ENCODE data around the gene PLEKHM3. TPM values are rescaled to one million over a fixed set of nuclear protein-coding genes. Genes with fewer than 3 reads are reported as not detected.
A peak's percentile ranks its signal among the peaks of the same experiment; 100 is the strongest.
"Not testable (repeated sequence)": the region's sequence is repeated elsewhere in the genome, so short reads cannot be mapped to it uniquely, and the experiment has no call there.

The PLEKHM3 gene
- total RNA-seq, 2 donors from 2014 or later = 20.5 to 21.8 TPM

DNA sequence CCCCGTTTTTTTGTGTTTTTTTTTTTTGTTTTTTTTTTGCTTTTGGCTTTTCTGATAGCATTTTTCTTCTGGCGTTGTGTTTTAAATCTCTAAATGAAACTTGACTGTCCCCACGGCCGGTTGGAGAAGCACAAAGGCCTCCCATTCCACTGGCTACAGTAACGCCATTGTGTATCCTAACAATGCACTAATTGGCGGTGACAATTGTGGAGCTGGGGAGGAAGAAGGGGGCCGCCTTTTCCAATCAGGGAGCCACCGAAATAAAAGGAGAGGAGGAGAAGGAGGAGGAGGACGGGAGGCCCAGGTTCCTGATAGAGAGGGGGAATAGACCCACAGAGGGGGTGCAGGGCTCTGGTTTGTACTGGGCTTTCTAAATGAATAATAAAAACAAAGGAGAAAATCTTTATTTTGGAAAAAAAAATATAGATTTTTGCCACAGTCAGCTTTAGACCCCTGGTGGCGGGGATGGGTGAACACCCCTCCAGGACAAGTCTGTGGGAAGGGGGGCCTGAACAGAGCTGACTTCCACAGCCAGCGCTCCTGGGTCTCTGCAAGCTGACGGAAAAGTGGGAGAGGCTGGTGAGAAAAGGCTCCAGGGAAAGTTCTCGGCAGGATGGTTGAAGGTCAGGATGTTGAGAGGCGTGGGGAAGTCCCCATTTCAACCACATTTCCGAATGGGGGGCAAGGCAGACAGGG is 212.0 kb downstream of the PLEKHM3 start:
- no peaks in the 10 kb centered on the region for H3K9me3 ChIP-seq
- ATAC-seq (ENCODE audit: insufficient number of reproducible peaks, low FRiP score, low read depth) (no peak), DNase-seq (ENCODE audit: low spot score) (no peak)
- H3K27ac ChIP-seq = no peak overlapping the region
- no peaks in the 10 kb centered on the region for H3K36me3 ChIP-seq
- H3K27me3 ChIP-seq (replicated peaks; ENCODE audit: insufficient read depth) = no peaks in the 10 kb centered on the region
- no peaks in the 10 kb centered on the region for H3K4me1 ChIP-seq (ENCODE audit: control insufficient read depth in 1 of 2, low read depth in 2 of 2)
- TF ChIP-seq, protein P1, sequence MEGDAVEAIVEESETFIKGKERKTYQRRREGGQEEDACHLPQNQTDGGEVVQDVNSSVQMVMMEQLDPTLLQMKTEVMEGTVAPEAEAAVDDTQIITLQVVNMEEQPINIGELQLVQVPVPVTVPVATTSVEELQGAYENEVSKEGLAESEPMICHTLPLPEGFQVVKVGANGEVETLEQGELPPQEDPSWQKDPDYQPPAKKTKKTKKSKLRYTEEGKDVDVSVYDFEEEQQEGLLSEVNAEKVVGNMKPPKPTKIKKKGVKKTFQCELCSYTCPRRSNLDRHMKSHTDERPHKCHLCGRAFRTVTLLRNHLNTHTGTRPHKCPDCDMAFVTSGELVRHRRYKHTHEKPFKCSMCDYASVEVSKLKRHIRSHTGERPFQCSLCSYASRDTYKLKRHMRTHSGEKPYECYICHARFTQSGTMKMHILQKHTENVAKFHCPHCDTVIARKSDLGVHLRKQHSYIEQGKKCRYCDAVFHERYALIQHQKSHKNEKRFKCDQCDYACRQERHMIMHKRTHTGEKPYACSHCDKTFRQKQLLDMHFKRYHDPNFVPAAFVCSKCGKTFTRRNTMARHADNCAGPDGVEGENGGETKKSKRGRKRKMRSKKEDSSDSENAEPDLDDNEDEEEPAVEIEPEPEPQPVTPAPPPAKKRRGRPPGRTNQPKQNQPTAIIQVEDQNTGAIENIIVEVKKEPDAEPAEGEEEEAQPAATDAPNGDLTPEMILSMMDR (IDR thresholded peaks at IDR 0.05) = no peak
- no peak overlapping the region for H3K4me3 ChIP-seq

DNA sequence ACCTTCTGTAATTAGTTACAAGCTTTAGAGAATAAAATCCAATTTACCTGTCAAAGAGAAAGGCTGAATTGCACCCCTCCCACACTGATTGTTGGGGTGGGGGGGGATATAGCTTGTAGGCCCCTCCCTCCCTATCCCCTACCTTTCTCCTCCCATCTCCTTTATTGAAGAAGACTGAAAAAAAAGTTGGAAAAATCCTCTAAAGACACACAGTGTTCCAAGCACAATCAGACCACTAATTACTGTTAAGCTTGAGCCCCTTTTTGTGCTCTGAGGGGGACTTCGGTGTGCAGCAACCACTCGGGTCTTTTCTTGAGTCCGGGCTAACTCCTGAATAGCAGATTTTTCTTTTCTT is 212.6 kb downstream of the PLEKHM3 start:
- H3K36me3 ChIP-seq = no peaks in the 10 kb centered on the region
- no peak for DNase-seq (ENCODE audit: low spot score)
- H3K27me3 ChIP-seq (replicated peaks; ENCODE audit: insufficient read depth) = no peaks in the 10 kb centered on the region
- no peaks in the 10 kb centered on the region for H3K4me1 ChIP-seq (ENCODE audit: control insufficient read depth in 1 of 2, low read depth in 2 of 2)
- no peaks in the 10 kb centered on the region for H3K9me3 ChIP-seq
- no peak overlapping the region for H3K27ac ChIP-seq
- no peak overlapping the region for H3K4me3 ChIP-seq
- TF ChIP-seq, protein P1 (IDR thresholded peaks at IDR 0.05) = no peak
- ATAC-seq (ENCODE audit: insufficient number of reproducible peaks, low FRiP score, low read depth) = no peak

DNA sequence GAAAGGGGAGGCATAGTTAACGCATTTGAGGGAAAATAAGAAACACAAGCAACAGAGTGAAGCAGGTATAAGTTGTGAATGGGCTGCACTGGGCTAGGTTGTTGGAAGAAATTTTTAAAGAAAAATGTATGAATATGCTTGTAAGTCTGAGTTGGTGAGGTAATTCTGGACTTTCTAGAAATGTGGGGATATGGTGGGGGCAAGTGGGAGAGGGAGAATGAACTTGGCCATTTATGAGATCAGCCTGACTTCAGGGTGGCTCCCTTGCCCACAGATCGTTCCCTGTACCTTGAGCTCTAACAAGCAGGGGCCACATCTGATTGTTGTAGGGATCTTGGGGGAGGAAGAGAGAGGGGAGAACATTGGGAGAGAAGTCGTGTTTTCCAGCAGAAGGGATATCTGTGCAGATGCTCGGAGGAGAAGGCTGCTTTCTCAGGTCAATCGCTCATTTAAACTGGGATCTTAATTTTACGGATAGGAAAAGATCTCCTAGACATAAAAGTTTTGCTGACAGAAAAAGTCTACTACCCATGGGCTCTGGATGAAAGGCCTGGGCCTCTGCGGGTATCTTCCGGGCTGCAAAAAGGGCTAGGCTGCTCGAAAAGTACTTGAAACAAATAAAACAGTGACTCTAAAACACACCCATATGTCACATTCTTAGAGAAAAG is 213.1 kb downstream of the PLEKHM3 start:
- TF ChIP-seq, protein P1 (IDR thresholded peaks at IDR 0.05) = no peak
- DNase-seq (ENCODE audit: low spot score) (no peak), ATAC-seq (ENCODE audit: insufficient number of reproducible peaks, low FRiP score, low read depth) (no peak)
- H3K4me1 ChIP-seq (ENCODE audit: control insufficient read depth in 1 of 2, low read depth in 2 of 2) = no peaks in the 10 kb centered on the region
- no peaks in the 10 kb centered on the region for H3K27me3 ChIP-seq (replicated peaks; ENCODE audit: insufficient read depth)
- H3K36me3 ChIP-seq = no peaks in the 10 kb centered on the region
- H3K27ac ChIP-seq = no peak overlapping the region
- no peak overlapping the region for H3K4me3 ChIP-seq
- no peaks in the 10 kb centered on the region for H3K9me3 ChIP-seq

DNA sequence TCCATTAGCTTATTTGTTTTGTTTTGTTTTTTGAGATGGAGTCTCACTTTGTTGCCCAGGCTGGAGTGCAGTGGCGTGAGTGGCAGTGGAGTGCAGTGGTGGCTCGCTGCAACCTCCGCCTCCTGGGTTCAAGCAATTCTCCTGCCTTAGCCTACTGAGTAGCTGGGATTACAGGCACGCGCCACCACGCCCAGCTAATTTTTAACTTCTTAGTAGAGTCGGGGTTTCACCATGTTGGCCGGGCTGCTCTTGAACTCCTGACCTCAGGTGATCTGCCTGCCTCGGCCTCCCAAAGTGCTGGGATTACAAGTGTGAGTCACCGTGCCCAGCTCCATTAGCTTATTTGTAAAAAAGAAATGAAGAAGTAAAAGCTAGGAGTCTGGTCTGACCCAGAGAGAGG is 213.7 kb downstream of the PLEKHM3 start:
- not testable (repeated sequence) for H3K9me3 ChIP-seq; H3K4me3 ChIP-seq; H3K36me3 ChIP-seq; H3K27ac ChIP-seq; ATAC-seq (ENCODE audit: insufficient number of reproducible peaks, low FRiP score, low read depth); H3K27me3 ChIP-seq (replicated peaks; ENCODE audit: insufficient read depth); DNase-seq (ENCODE audit: low spot score); H3K4me1 ChIP-seq (ENCODE audit: control insufficient read depth in 1 of 2, low read depth in 2 of 2)

DNA sequence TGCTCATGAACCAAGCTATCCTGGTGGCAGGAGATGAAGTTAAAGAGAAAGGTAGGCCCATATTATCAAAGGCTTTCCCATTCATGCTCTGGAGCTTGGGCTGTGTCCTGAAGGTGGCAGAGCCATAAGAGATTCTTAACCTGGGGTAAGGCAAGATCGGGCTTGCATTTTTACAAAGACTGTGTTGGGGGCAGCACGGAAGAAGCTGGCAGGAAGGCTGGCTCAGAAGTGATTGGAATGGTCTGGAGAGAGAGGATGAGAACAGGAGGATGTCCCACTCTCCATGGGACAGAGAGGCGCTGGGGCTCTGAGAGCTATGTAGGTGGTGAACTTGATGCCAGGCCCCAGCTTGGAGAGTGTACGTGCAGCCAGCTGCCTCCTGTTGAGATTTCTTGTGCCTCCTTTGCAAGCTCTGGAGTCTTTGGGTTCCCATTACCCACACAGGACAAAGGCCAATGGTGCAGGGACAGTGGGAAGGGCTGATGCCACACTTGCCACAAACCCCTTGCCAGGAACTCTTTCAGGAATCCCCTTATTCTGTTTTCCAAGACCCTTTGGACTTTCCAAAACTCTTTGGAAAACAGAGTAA is 215.0 kb downstream of the PLEKHM3 start:
- DNase-seq (ENCODE audit: low spot score) (no peak), ATAC-seq (ENCODE audit: insufficient number of reproducible peaks, low FRiP score, low read depth) (no peak)
- Histone ChIP-seq H3K4me3 (peak overlapping the region; percentile 52), H3K27ac (no peak overlapping the region), H3K27me3 (replicated peaks; ENCODE audit: insufficient read depth) (no peaks in the 10 kb centered on the region), H3K9me3 (no peaks in the 10 kb centered on the region), H3K36me3 (no peaks in the 10 kb centered on the region), H3K4me1 (ENCODE audit: control insufficient read depth in 1 of 2, low read depth in 2 of 2) (no peaks in the 10 kb centered on the region)
- TF ChIP-seq, protein P1 (IDR thresholded peaks at IDR 0.05) = no peak
